K562 (cell line): ENCODE data around the gene APCDD1L. TPM values are rescaled to one million over a fixed set of nuclear protein-coding genes. Genes with fewer than 3 reads are reported as not detected.

Experiments
- ARID2 ChIP-seq: fragments of 450-650 bp; IDR thresholded peaks from 2 replicates; pipeline ENCODE4 v1.6.1; 2017; ENCODE audit warnings: antibody characterized with exemption, mild to moderate bottlenecking
- ATF7 ChIP-seq: fragments of 450-650 bp; IDR thresholded peaks from 2 replicates; pipeline ENCODE4 v1.7.1; 2014; ENCODE audit warnings: mild to moderate bottlenecking, moderate library complexity
- ELF4 ChIP-seq: fragments of 450-650 bp; formaldehyde crosslinking; IDR thresholded peaks from 2 replicates; pipeline ENCODE4 v1.4.0; 2022; ENCODE audit warnings: missing genetic modification characterization
- KAT8 ChIP-seq: fragments of 450-650 bp; IDR thresholded peaks from 2 replicates; pipeline ENCODE4 v1.6.1; 2016; ENCODE audit warnings: low read depth, mild to moderate bottlenecking
- KDM4B ChIP-seq, 2 experiments: fragments of 450-650 bp in 1 of 2; sonication (generic) in 1 of 2; IDR thresholded peaks; 2 replicates each; pipeline ENCODE4 v1.6.1; 2016 to 2017; ENCODE audit warnings: borderline replicate concordance in 2 of 2, antibody characterized with exemption in 1 of 2, low read depth in 1 of 2, mild to moderate bottlenecking in 1 of 2
- KLF1 ChIP-seq: fragments of 450-650 bp; IDR thresholded peaks from 2 replicates; pipeline ENCODE4 v1.6.1; 2016; ENCODE audit warnings: missing genetic modification characterization, missing compliant biosample characterization
- KLF16 ChIP-seq: IDR thresholded peaks from 2 replicates; pipeline ENCODE4 v1.6.1; 2016; ENCODE audit warnings: antibody characterized with exemption
- NFRKB ChIP-seq: fragments of 450-650 bp; IDR thresholded peaks from 2 replicates; pipeline ENCODE4 v1.6.1; 2016; ENCODE audit warnings: low read depth
- NR2C1 ChIP-seq, 2 experiments: fragments of 450-650 bp; IDR thresholded peaks; 2 replicates each; pipeline ENCODE4 v1.6.1; 2017; ENCODE audit warnings: mild to moderate bottlenecking in 2 of 2, antibody characterized with exemption in 1 of 2, inconsistent platforms in 1 of 2, missing compliant biosample characterization in 1 of 2, missing genetic modification characterization in 1 of 2
- RB1 ChIP-seq: fragments of 450-650 bp; IDR thresholded peaks from 2 replicates; pipeline ENCODE4 v1.6.1; 2017; ENCODE audit warnings: low read depth, mild to moderate bottlenecking
- RUNX1 ChIP-seq: sonication (generic); IDR thresholded peaks from 2 replicates; pipeline ENCODE4 v1.6.1; 2016; ENCODE audit warnings: antibody characterized with exemption, low read depth
- SMAD1 ChIP-seq: fragments of 150-350 bp; IDR thresholded peaks from 2 replicates; pipeline ENCODE4 v1.6.1; 2014; ENCODE audit warnings: low read length, low read depth; ENCODE audit not compliant: partially characterized antibody
- STAG1 ChIP-seq: sonication (generic); formaldehyde crosslinking; IDR thresholded peaks from 2 replicates; pipeline ENCODE4 v1.5.0; 2020; ENCODE audit warnings: missing genetic modification reagents, borderline replicate concordance
- U2AF2 ChIP-seq: fragments of 200-400 bp; formaldehyde crosslinking; optimal IDR thresholded peaks from 2 replicates; pipeline ENCODE3; 2017; ENCODE audit warnings: low read depth, mild to moderate bottlenecking, low read length
- ZKSCAN8 ChIP-seq: fragments of 200-800 bp; sonication (Bioruptor generic); IDR thresholded peaks from 2 replicates; pipeline ENCODE4 v1.6.1; 2016; ENCODE audit warnings: missing genetic modification characterization, missing compliant biosample characterization
- polyA plus RNA-seq, 8 experiments: library from polyadenylated mRNA; depleted of rRNA in 4 of 8; stranded (reverse) in 5 of 8; unstranded in 3 of 8; fragments of >200 nt; fragmentation: Nextera tagmentation in 2 of 8; fragmentation: Illumina TruSeq in 1 of 8; extraction: Ambion mirVana in 2 of 8; extraction: Trizol in 1 of 8; gene quantifications; 2 replicates each; pipeline versions ENCODE4 v1.2.1 to v1.2.3, GENCODE V29; 2011 to 2014; ENCODE audit warnings: inconsistent platforms in 1 of 8, missing spikeins in 1 of 8
- total RNA-seq, 7 experiments: library from RNA; depleted of rRNA in 6 of 7; stranded (reverse); fragments of >200 nt in 6 of 7; fragmentation: Illumina TruSeq in 2 of 7; extraction: Trizol in 2 of 7; gene quantifications; 2 replicates each; pipeline versions ENCODE4 v1.2.1 to v1.2.3, GENCODE V29; 2011 to 2021; ENCODE audit warnings: low replicate concordance in 1 of 7
- TF ChIP-seq, protein P1 (sequence below): conservative IDR thresholded peaks from 2 replicates; pipeline ENCODE4 v1.6.1; 2011; ENCODE audit warnings: low read depth, mild to moderate bottlenecking, low read length; ENCODE audit not compliant: control insufficient read depth
- TF ChIP-seq, protein P2 (sequence below): sonication (generic); formaldehyde crosslinking; IDR thresholded peaks from 2 replicates; pipeline ENCODE4 v1.8.0; 2022; ENCODE audit warnings: mild to moderate bottlenecking, missing genetic modification reagents, borderline replicate concordance
- TF ChIP-seq, protein P3 (sequence below), 2 experiments: IDR thresholded peaks; 2 replicates each; pipeline ENCODE4 v1.6.1; 2011; ENCODE audit warnings: borderline replicate concordance in 1 of 2, control low read depth in 1 of 2, low read depth in 1 of 2, low read length in 1 of 2, mild to moderate bottlenecking in 1 of 2, mixed read lengths in 1 of 2, moderate library complexity in 1 of 2; ENCODE audit not compliant: insufficient read depth in 1 of 2, insufficient read length in 1 of 2, poor library complexity in 1 of 2, severe bottlenecking in 1 of 2; ENCODE audit errors: extremely low read depth in 1 of 2
- TF ChIP-seq, protein P4 (sequence below): fragments of 450-650 bp; formaldehyde crosslinking; IDR thresholded peaks from 2 replicates; pipeline ENCODE4 v1.4.0; 2020; ENCODE audit warnings: mild to moderate bottlenecking, moderate library complexity
- TF ChIP-seq, protein P5 (sequence below): fragments of 250-450 bp; sonication (Bioruptor Pico); IDR thresholded peaks from 2 replicates; pipeline ENCODE4 v1.8.0; 2021; ENCODE audit warnings: moderate library complexity, mild to moderate bottlenecking, inconsistent platforms
- TF ChIP-seq, protein P6 (sequence below): sonication (generic); formaldehyde crosslinking; IDR thresholded peaks from 2 replicates; pipeline ENCODE4 v1.9.0; 2022; ENCODE audit warnings: mild to moderate bottlenecking, missing genetic modification reagents

The APCDD1L gene
- total and polyA plus RNA-seq, 9 of the 15 experiments (the other 6 are each of a cell fraction or from before 2014, with no cell fraction given), result not detected

DNA sequence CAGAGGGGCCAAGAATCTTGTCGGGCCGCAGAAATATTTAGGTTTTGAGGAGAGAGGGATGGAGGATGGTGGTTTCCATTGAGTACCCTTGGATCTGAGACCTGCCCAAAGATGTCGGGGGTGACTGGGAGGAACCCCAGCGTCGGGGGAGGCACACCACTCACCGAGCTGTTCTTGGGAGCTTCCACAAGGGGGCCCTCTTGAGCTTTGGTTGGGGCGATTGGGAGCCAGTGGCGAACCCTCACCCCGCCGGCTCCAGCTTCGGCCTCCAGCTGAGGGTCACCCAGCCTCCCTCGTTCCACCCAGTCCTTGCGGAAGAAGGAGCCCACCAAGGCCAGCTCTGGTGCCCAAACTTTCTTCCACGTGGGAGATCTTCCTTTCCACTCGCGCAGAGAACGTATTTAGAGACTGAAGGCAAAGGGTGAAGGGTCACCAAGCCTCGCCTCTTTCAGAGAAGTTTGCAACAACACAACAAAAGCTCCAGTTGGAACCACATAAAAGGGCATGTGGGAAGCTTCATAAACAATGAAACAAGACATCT lies 33.6 kb downstream of the APCDD1L start (continued):
- 0 out of 2 replicates have a peak, but pooled peaks have one; percentile 13 for TF ChIP-seq KLF16
- peak; percentile 84 for TF ChIP-seq STAG1 (CRISPR knock-in tag)
- no peak for TF ChIP-seq ATF7
- TF ChIP-seq, protein P1, sequence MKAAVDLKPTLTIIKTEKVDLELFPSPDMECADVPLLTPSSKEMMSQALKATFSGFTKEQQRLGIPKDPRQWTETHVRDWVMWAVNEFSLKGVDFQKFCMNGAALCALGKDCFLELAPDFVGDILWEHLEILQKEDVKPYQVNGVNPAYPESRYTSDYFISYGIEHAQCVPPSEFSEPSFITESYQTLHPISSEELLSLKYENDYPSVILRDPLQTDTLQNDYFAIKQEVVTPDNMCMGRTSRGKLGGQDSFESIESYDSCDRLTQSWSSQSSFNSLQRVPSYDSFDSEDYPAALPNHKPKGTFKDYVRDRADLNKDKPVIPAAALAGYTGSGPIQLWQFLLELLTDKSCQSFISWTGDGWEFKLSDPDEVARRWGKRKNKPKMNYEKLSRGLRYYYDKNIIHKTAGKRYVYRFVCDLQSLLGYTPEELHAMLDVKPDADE, result no peak
- TF ChIP-seq ARID2, result peak; percentile 58; the same call in 1 of the 2 replicates
- no peak for TF ChIP-seq U2AF2
- TF ChIP-seq, protein P2, sequence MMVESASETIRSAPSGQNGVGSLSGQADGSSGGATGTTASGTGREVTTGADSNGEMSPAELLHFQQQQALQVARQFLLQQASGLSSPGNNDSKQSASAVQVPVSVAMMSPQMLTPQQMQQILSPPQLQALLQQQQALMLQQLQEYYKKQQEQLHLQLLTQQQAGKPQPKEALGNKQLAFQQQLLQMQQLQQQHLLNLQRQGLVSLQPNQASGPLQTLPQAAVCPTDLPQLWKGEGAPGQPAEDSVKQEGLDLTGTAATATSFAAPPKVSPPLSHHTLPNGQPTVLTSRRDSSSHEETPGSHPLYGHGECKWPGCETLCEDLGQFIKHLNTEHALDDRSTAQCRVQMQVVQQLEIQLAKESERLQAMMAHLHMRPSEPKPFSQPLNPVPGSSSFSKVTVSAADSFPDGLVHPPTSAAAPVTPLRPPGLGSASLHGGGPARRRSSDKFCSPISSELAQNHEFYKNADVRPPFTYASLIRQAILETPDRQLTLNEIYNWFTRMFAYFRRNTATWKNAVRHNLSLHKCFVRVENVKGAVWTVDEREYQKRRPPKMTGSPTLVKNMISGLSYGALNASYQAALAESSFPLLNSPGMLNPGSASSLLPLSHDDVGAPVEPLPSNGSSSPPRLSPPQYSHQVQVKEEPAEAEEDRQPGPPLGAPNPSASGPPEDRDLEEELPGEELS (CRISPR knock-in tag), result no peak
- TF ChIP-seq RUNX1, result no peak
- TF ChIP-seq ZKSCAN8 (CRISPR knock-in tag), result no peak
- TF ChIP-seq ELF4, result no peak
- no peak for TF ChIP-seq KAT8
- TF ChIP-seq, protein P3, sequence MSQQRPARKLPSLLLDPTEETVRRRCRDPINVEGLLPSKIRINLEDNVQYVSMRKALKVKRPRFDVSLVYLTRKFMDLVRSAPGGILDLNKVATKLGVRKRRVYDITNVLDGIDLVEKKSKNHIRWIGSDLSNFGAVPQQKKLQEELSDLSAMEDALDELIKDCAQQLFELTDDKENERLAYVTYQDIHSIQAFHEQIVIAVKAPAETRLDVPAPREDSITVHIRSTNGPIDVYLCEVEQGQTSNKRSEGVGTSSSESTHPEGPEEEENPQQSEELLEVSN (IDR thresholded peaks at IDR 0.05; ENCODE audit: borderline replicate concordance in 1 of 2, extremely low read depth in 1 of 2, insufficient read depth in 1 of 2, insufficient read length in 1 of 2, low read depth in 1 of 2, low read length in 1 of 2, poor library complexity in 1 of 2, severe bottlenecking in 1 of 2), result no peak
- peak; percentile 77 for TF ChIP-seq NR2C1 (IDR thresholded peaks at IDR 0.05)
- peak; percentile 71 for TF ChIP-seq NR2C1 (tag; IDR thresholded peaks at IDR 0.05)
- no peak for TF ChIP-seq SMAD1
- TF ChIP-seq, protein P4, sequence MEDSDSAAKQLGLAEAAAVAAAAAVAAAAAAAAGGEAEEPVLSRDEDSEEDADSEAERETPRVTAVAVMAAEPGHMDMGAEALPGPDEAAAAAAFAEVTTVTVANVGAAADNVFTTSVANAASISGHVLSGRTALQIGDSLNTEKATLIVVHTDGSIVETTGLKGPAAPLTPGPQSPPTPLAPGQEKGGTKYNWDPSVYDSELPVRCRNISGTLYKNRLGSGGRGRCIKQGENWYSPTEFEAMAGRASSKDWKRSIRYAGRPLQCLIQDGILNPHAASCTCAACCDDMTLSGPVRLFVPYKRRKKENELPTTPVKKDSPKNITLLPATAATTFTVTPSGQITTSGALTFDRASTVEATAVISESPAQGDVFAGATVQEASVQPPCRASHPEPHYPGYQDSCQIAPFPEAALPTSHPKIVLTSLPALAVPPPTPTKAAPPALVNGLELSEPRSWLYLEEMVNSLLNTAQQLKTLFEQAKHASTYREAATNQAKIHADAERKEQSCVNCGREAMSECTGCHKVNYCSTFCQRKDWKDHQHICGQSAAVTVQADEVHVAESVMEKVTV (CRISPR knock-in tag), result peak; percentile 46
- TF ChIP-seq KDM4B (IDR thresholded peaks at IDR 0.05; ENCODE audit: borderline replicate concordance in 2 of 2, low read depth in 1 of 2), result no peak
- 0 out of 2 replicates have a peak, but pooled peaks have one; percentile 29 for TF ChIP-seq RB1
- TF ChIP-seq KLF1, result no peak
- TF ChIP-seq, protein P5, sequence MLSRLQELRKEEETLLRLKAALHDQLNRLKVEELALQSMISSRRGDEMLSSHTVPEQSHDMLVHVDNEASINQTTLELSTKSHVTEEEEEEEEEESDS (CRISPR knock-in tag), result no peak
- TF ChIP-seq NFRKB, result no peak
- TF ChIP-seq, protein P6, sequence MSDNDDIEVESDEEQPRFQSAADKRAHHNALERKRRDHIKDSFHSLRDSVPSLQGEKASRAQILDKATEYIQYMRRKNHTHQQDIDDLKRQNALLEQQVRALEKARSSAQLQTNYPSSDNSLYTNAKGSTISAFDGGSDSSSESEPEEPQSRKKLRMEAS, result peak; percentile 11; the same call in 1 of the 2 replicates
